K562 (cell line): ENCODE results near the gene PRDM11. TPM values are rescaled to one million over a fixed set of nuclear protein-coding genes. Genes with fewer than 3 reads are reported as not detected.

Experiments used
- BCL6 ChIP-seq: fragments of 250-450 bp; sonication (Bioruptor Pico); IDR thresholded peaks from 2 replicates; pipeline ENCODE4 v1.4.0; 2020
- CEBPB ChIP-seq: fragments of 450-650 bp; IDR thresholded peaks from 2 replicates; pipeline ENCODE4 v1.6.1; 2016; ENCODE audit warnings: missing genetic modification characterization, missing compliant biosample characterization
- ESRRA ChIP-seq: fragments of 450-650 bp; IDR thresholded peaks from 2 replicates; pipeline ENCODE4 v1.6.1; 2014; ENCODE audit warnings: low read depth, mild to moderate bottlenecking, moderate library complexity, borderline replicate concordance
- FOXA3 ChIP-seq, 2 experiments: fragments of 450-650 bp in 1 of 2; sonication (generic) in 1 of 2; formaldehyde crosslinking; IDR thresholded peaks in 1 of 2; conservative IDR thresholded peaks in 1 of 2; 2 replicates each; pipeline versions ENCODE4 v1.4.0 to v1.8.0; 2020 to 2022; ENCODE audit warnings: mild to moderate bottlenecking in 2 of 2, missing genetic modification reagents in 1 of 2
- MAFK ChIP-seq: IDR thresholded peaks from 2 replicates; pipeline ENCODE4 v1.6.1; 2011; ENCODE audit warnings: low read length, improper control_type of control experiment
- MEIS2 ChIP-seq: fragments of 450-650 bp; IDR thresholded peaks from 2 replicates; pipeline ENCODE4 v1.6.1; 2014; ENCODE audit warnings: mild to moderate bottlenecking; ENCODE audit not compliant: partially characterized antibody
- SMAD2 ChIP-seq: fragments of 150-350 bp; IDR thresholded peaks from 2 replicates; pipeline ENCODE4 v1.6.1; 2014; ENCODE audit warnings: low read depth, mild to moderate bottlenecking, low read length
- SRSF7 ChIP-seq: fragments of 200-400 bp; formaldehyde crosslinking; optimal IDR thresholded peaks from 2 replicates; pipeline ENCODE3; 2017; ENCODE audit warnings: mild to moderate bottlenecking, low read depth, low read length
- TFAM ChIP-seq: fragments of 250-450 bp; sonication (Bioruptor Pico); conservative IDR thresholded peaks from 2 replicates; pipeline ENCODE4 v1.5.0; 2021; ENCODE audit warnings: mild to moderate bottlenecking, moderate library complexity
- ZKSCAN8 ChIP-seq: fragments of 200-800 bp; sonication (Bioruptor generic); IDR thresholded peaks from 2 replicates; pipeline ENCODE4 v1.6.1; 2016; ENCODE audit warnings: missing genetic modification characterization, missing compliant biosample characterization
- ZNF12 ChIP-seq: sonication (generic); formaldehyde crosslinking; IDR thresholded peaks from 2 replicates; pipeline ENCODE4 v1.4.0; 2020; ENCODE audit warnings: mild to moderate bottlenecking, missing genetic modification reagents
- ZNF561 ChIP-seq: fragments of 450-650 bp; formaldehyde crosslinking; conservative IDR thresholded peaks from 2 replicates; pipeline ENCODE4 v1.4.0; 2020; ENCODE audit warnings: mild to moderate bottlenecking, moderate library complexity
- polyA plus RNA-seq, 8 experiments: library from polyadenylated mRNA; depleted of rRNA in 4 of 8; stranded (reverse) in 5 of 8; unstranded in 3 of 8; fragments of >200 nt; fragmentation: Nextera tagmentation in 2 of 8; fragmentation: Illumina TruSeq in 1 of 8; extraction: Ambion mirVana in 2 of 8; extraction: Trizol in 1 of 8; gene quantifications; 2 replicates each; pipeline versions ENCODE4 v1.2.1 to v1.2.3, GENCODE V29; 2011 to 2014; ENCODE audit warnings: inconsistent platforms in 1 of 8, missing spikeins in 1 of 8
- total RNA-seq, 7 experiments: library from RNA; depleted of rRNA in 6 of 7; stranded (reverse); fragments of >200 nt in 6 of 7; fragmentation: Illumina TruSeq in 2 of 7; extraction: Trizol in 2 of 7; gene quantifications; 2 replicates each; pipeline versions ENCODE4 v1.2.1 to v1.2.3, GENCODE V29; 2011 to 2021; ENCODE audit warnings: low replicate concordance in 1 of 7
- TF ChIP-seq, protein P1 (sequence below), 2 experiments: fragments of 450-650 bp; formaldehyde crosslinking in 1 of 2; IDR thresholded peaks; 2 replicates each; pipeline versions ENCODE4 v1.4.0 to v1.6.1; 2014 to 2020; ENCODE audit warnings: mild to moderate bottlenecking in 2 of 2, borderline replicate concordance in 1 of 2, low read depth in 1 of 2
- TF ChIP-seq, protein P2 (sequence below): fragments of 250-450 bp; sonication (Bioruptor Pico); IDR thresholded peaks from 2 replicates; pipeline ENCODE4 v1.8.0; 2022; ENCODE audit warnings: moderate library complexity, mild to moderate bottlenecking, inconsistent platforms
- TF ChIP-seq, protein P3 (sequence below): fragments of 450-650 bp; IDR thresholded peaks from 2 replicates; pipeline ENCODE4 v1.6.1; 2016
- TF ChIP-seq, protein P4 (sequence below): sonication (generic); formaldehyde crosslinking; IDR thresholded peaks from 2 replicates; pipeline ENCODE4 v1.9.0; 2022; ENCODE audit warnings: mild to moderate bottlenecking, missing genetic modification reagents

Gene PRDM11
- total and polyA plus RNA-seq, 9 of the 15 experiments (the other 6 are each of a cell fraction or from before 2014, with no cell fraction given): 0.01 to 1.1 (median 0.29) TPM

DNA sequence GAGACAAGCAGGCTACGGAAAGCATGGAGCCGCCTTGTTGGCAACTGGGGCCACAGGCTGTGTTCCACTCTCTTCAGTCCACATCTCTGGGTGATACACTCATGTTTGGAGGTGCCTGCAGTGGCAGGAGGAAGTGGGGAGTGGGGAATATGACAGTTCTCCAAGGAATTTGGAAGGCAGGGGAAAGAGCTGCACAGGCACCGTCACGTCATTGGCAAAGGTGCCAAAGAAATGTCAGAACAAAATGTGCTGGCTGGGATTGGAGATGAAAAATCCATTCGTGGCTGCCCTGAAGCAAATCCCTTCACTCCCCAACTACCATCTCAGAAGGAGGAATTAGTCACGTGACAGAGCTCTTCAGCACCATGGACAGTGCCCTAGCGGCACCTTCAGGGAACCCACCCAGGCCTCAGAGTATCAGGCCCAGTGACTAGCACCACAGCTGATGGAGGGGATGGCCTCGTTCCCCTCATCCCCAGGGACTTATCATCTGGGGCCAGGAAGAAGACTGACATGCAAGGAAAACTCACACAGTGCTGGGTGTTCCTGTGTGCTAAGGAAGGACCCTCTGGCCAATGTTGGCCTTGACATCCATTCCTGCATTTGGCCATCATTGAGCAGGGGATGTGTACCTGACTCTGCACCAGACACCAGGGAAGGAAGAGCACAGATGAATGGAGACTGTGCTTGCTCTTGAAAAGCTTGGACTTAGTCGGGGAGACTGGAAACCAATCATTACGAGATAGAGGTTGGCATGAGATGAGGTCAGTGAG lies 48.5 kb upstream of the PRDM11 start (continued):
- no peak for TF ChIP-seq TFAM
- no peak for TF ChIP-seq BCL6 (CRISPR knock-in tag)
- TF ChIP-seq, protein P1, sequence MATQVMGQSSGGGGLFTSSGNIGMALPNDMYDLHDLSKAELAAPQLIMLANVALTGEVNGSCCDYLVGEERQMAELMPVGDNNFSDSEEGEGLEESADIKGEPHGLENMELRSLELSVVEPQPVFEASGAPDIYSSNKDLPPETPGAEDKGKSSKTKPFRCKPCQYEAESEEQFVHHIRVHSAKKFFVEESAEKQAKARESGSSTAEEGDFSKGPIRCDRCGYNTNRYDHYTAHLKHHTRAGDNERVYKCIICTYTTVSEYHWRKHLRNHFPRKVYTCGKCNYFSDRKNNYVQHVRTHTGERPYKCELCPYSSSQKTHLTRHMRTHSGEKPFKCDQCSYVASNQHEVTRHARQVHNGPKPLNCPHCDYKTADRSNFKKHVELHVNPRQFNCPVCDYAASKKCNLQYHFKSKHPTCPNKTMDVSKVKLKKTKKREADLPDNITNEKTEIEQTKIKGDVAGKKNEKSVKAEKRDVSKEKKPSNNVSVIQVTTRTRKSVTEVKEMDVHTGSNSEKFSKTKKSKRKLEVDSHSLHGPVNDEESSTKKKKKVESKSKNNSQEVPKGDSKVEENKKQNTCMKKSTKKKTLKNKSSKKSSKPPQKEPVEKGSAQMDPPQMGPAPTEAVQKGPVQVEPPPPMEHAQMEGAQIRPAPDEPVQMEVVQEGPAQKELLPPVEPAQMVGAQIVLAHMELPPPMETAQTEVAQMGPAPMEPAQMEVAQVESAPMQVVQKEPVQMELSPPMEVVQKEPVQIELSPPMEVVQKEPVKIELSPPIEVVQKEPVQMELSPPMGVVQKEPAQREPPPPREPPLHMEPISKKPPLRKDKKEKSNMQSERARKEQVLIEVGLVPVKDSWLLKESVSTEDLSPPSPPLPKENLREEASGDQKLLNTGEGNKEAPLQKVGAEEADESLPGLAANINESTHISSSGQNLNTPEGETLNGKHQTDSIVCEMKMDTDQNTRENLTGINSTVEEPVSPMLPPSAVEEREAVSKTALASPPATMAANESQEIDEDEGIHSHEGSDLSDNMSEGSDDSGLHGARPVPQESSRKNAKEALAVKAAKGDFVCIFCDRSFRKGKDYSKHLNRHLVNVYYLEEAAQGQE (IDR thresholded peaks at IDR 0.05; ENCODE audit: borderline replicate concordance): peak; percentile 99
- TF ChIP-seq, protein P1 (CRISPR knock-in tag; IDR thresholded peaks at IDR 0.05; ENCODE audit: low read depth): peak; percentile 97
- TF ChIP-seq CEBPB (tag): no peak
- no peak for TF ChIP-seq ZNF12 (CRISPR knock-in tag)
- 0 out of 4 replicates have a peak, but pooled peaks of 1 of the 2 experiments have one; percentile 23 for TF ChIP-seq FOXA3 (CRISPR knock-in tag; conservative IDR thresholded peaks at IDR 0.05 in 1 of 2, IDR thresholded peaks at IDR 0.05 in 1 of 2)
- no peak for TF ChIP-seq MEIS2
- TF ChIP-seq ZKSCAN8 (CRISPR knock-in tag): no peak
- no peak for TF ChIP-seq ESRRA
- no peak for TF ChIP-seq SMAD2
- TF ChIP-seq ZNF561 (CRISPR knock-in tag): no peak
- TF ChIP-seq SRSF7: no peak
- TF ChIP-seq MAFK: no peak
- TF ChIP-seq, protein P2, sequence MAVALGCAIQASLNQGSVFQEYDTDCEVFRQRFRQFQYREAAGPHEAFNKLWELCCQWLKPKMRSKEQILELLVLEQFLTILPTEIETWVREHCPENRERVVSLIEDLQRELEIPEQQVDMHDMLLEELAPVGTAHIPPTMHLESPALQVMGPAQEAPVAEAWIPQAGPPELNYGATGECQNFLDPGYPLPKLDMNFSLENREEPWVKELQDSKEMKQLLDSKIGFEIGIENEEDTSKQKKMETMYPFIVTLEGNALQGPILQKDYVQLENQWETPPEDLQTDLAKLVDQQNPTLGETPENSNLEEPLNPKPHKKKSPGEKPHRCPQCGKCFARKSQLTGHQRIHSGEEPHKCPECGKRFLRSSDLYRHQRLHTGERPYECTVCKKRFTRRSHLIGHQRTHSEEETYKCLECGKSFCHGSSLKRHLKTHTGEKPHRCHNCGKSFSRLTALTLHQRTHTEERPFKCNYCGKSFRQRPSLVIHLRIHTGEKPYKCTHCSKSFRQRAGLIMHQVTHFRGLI (CRISPR knock-in tag): no peak
- TF ChIP-seq, protein P3, sequence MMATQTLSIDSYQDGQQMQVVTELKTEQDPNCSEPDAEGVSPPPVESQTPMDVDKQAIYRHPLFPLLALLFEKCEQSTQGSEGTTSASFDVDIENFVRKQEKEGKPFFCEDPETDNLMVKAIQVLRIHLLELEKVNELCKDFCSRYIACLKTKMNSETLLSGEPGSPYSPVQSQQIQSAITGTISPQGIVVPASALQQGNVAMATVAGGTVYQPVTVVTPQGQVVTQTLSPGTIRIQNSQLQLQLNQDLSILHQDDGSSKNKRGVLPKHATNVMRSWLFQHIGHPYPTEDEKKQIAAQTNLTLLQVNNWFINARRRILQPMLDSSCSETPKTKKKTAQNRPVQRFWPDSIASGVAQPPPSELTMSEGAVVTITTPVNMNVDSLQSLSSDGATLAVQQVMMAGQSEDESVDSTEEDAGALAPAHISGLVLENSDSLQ: no peak
- TF ChIP-seq, protein P4, sequence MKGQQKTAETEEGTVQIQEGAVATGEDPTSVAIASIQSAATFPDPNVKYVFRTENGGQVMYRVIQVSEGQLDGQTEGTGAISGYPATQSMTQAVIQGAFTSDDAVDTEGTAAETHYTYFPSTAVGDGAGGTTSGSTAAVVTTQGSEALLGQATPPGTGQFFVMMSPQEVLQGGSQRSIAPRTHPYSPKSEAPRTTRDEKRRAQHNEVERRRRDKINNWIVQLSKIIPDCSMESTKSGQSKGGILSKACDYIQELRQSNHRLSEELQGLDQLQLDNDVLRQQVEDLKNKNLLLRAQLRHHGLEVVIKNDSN (CRISPR knock-in tag): peak; percentile 95
